H7 (cell line): Measurements from ENCODE around the gene DRC7. TPM values are rescaled to one million over a fixed set of nuclear protein-coding genes. Genes with fewer than 3 reads are reported as not detected.

Experiments used
- DNase-seq: peaks from one replicate; pipeline ENCODE4 v3.0.0; 2012
- H3K27me3 ChIP-seq: 2 replicates; pipeline ENCODE4 v1.6.0; 2011; ENCODE audit warnings: mild to moderate bottlenecking, low read length; ENCODE audit not compliant: control insufficient read depth, insufficient read depth
- H3K36me3 ChIP-seq: replicated peaks from 2 replicates; pipeline ENCODE4 v1.5.1; 2011; ENCODE audit warnings: low read length; ENCODE audit not compliant: control insufficient read depth, insufficient read depth
- H3K4me3 ChIP-seq: 2 replicates; pipeline ENCODE4 v1.5.1; 2011; ENCODE audit warnings: low read depth, mild to moderate bottlenecking, control low read depth, low read length, moderate library complexity; ENCODE audit not compliant: insufficient read depth
- total RNA-seq: library from RNA; depleted of rRNA; stranded (reverse); fragments of >200 nt; shearing (Covaris generic); gene quantifications from 2 replicates; pipeline ENCODE4 v1.2.3, GENCODE V29; 2014

DRC7 gene
- total RNA-seq, 1 experiment from 2014 or later, result 0.03 TPM

DNA sequence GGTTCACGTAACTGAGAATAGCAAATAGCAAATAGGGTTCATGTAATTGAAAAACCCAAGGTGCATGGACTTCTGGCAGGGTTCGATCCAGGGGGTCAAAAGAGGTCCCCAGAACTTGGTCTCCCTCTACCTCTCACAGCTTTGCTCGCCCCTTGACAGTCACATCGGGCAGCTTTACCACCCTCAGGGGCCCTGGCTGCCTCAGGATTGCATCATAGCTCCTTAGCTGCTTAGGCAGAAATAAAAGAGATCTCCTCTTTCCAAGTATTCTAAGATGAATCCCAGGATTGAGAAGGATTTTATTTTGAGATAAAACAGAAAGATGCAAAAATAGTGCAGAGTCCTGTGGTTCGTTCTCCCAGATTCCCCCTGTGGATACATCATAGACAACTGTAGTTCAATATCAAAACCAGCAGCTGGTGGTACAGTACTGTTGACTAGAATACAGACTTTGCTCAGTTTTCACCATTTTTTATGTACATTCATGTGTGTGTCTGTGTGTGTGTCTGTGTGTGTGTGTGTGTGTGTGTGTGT lies 13.7 kb upstream of the DRC7 start:
- Histone ChIP-seq H3K36me3 (no peaks in the 10 kb centered on the region), H3K4me3 (no peak overlapping the region), H3K27me3 (no peaks in the 10 kb centered on the region)
- DNase-seq, result no peak

DNA sequence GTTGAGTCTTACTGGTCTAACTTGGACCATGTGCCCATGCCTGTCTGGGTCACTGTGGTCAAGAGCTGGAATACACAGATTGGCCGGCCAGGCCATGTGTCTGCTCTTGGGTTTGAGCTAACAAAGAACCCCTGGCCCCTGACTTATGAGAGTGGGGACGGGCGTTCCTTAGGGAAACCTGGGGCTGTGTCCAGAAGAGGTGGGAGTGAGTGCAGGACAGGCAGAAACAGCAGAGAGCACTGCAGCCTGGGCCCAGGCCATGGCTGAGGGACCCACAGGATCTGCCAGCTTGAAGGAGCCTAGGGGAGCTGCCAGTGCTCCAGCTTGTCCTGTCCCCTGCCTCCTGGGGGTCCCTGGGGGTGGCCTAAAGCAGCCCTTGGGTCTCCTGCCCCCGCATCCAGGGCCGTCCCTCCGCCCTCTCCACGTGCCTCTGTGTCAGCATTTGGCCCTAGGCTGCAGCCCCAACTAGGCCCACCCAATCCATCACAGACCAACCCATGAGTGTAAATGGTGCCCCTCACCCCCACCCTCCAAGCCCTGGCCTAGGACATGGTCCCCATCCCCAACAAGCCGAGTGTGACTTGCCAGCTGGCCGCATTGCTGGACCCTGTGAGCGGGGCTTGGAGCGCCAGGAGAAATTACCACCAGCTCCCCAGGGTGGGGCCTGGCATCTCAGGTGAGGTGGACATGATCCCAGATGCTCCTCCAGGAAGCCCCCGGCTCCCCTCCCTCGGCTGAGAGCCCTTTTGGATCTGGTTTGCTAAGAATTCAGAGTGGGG lies 12.5 kb upstream of the DRC7 start:
- no peaks in the 10 kb centered on the region for H3K36me3 ChIP-seq
- no peaks in the 10 kb centered on the region for H3K27me3 ChIP-seq
- no peak for DNase-seq
- H3K4me3 ChIP-seq, result no peak overlapping the region

DNA sequence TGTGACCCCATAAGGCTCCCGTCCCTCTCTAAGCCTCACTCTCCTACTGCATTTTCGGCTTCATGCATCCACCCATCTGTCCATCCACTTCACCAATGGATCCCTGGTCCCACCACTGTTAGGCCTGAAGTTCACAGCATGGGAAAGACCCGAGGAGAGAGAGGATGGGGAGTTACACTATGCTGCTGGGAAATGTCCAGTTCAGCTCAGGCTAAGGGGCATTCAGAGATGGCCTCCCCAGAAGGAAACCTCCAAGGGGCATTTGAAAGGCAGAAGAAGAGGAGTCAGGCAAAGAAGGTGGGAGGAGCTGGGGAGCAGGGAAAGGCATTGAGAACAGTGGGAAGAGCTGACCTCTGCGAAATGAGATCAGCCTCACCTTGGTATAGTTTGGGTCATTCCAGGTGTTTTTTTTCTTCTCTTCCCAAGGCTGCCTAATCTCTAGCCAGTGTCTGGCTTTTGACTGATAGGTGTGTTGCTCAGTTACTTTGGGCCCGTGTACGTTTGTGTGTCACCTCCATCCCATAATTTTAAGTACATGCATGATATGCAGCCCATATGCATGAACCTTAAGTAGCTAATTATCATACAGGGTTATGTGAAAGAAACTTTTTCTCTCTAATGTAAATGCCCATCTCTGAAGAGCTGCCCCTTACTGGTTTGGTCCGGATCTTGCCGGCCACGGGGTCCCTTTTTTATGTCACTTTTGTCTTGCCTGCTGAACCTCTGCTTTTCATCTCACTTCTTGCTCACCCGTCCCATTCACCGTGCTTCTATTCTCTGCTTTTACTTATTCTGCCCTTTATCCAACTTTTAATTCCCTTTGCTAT lies 11.6 kb upstream of the DRC7 start:
- Histone ChIP-seq H3K36me3 (no peaks in the 10 kb centered on the region), H3K4me3 (no peak overlapping the region), H3K27me3 (no peaks in the 10 kb centered on the region)
- DNase-seq, result no peak

DNA sequence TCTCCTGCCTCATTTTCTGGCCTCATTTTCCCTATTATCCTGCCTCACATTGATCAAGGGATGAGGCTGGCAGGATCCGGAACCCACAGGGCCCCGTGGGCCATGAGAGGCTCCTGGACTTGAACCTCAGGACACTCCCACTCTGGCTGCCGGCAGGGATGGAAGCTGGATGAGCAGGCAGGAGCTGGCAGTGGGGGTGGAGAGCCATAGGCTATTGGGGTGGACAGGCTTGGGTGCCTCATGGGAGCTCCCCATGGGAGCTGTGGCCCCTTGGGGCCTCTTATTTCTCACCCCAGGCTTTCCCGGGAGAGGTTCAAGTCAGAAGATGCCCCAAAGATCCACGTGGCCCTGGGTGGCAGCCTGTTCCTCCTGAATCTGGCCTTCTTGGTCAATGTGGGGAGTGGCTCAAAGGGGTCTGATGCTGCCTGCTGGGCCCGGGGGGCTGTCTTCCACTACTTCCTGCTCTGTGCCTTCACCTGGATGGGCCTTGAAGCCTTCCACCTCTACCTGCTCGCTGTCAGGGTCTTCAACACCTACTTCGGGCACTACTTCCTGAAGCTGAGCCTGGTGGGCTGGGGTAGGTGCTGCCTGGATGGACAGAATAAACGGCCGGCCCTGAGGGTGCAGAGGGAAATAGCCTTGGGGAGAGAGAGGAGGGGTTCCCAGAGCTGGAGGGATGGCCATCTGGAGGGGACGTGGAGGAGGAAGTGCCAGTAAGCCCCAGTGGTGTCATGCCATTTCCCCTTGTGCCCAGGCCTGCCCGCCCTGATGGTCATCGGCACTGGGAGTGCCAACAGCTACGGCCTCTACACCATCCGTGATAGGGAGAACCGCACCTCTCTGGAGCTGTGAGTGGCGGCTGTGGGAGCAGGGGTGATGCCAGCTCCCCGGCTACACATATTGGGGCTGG lies 10.7 kb upstream of the DRC7 start:
- no peak for DNase-seq
- Histone ChIP-seq H3K27me3 (no peaks in the 10 kb centered on the region), H3K4me3 (no peak overlapping the region), H3K36me3 (no peaks in the 10 kb centered on the region)

DNA sequence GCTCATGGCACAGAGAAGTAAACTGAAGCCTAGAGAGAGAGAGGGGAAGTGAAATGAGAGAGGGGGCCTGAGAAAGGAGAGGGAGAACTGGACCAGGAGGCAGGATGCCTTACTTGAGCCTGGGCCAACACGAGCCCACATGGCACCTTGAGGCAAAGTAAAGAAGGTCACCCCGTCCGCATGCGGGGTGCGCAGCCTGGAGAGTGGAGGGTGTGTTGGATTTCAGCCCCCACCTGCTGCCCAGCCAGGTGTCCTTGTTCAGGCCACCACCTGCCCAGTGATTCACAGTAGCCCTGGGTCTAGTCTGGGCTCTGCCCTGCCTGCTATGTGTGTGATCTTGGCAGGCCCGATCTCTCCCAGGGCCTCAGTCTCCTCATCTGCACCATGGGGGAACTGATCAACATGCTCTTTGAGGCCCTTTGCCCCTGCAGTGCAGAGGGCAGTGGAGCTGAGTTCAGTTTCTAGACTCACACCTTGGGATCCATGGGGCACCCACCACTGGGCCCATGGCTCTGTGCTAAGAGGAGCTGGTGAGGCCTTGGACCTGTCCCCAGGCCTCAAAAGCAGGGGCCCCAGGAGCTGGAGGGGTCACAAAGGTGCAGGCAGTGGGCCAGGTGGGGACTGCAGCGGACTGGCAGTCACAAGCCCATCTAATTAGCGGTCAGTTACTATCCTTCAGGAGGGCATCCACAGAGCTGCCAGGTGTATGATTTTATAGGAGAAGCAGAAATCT lies 9.8 kb upstream of the DRC7 start:
- Histone ChIP-seq H3K27me3 (no peaks in the 10 kb centered on the region), H3K4me3 (no peak overlapping the region), H3K36me3 (no peaks in the 10 kb centered on the region)
- no peak for DNase-seq

DNA sequence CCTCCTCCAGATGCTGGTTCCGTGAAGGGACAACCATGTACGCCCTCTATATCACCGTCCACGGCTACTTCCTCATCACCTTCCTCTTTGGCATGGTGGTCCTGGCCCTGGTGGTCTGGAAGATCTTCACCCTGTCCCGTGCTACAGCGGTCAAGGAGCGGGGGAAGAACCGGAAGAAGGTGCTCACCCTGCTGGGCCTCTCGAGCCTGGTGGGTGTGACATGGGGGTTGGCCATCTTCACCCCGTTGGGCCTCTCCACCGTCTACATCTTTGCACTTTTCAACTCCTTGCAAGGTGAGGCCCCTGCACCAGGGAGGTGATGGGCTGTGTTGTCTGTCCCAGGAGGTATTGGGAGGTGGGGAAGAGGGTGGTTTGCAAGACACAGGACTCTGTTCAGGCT lies 9.0 kb upstream of the DRC7 start:
- no peak for DNase-seq
- Histone ChIP-seq H3K36me3 (no peaks in the 10 kb centered on the region), H3K27me3 (no peaks in the 10 kb centered on the region), H3K4me3 (no peak overlapping the region)

DNA sequence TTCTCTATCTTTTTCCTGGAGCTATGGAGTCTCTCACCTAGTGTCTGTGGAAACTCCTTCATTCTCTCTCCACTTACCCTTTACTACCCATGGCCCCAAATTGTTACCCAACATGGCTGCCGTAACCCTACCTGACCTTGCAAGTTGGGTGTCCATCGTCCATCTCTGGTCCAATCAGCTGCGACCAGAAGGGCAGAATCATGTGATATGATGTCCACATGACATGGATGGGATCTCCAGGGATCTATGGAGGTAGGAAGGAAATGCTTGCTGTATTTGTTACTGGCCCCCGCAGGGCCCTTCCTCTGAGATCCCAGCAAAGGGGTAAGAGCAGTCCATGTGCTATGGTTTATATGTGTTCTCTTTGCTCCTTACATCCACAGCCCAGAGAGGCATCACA lies 8.0 kb upstream of the DRC7 start:
- no peaks in the 10 kb centered on the region for H3K27me3 ChIP-seq
- DNase-seq, result peak; percentile 23
- no peaks in the 10 kb centered on the region for H3K36me3 ChIP-seq
- H3K4me3 ChIP-seq, result no peak overlapping the region

DNA sequence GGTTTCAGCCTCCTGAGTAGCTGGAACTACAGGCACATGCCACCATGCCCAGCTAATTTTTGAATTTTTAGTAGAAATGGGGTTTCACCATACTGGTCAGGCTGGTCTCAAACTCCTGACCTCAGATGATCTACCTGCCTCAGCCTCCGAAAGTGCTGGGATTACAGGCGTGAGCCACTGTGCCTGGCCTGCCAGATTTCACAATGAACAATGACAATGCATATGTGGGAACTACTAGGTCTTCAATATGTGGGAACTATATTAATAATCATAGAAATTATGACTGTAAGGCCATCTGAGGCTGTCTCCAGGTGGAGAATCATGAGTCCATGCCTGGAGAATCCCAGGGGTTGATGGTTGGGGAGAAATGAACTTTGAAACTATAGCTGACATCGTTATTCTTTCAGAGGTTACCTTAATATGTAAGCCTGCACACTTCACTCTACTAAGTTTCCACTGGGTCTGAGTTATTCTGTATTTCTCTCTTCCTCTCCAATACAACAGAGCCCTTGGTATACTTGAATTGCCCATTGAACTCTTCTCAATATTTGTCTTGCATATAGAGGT lies 7.2 kb upstream of the DRC7 start:
- Histone ChIP-seq H3K36me3 (no peaks in the 10 kb centered on the region), H3K27me3 (no peaks in the 10 kb centered on the region), H3K4me3 (no peak overlapping the region)
- DNase-seq, result no peak

DNA sequence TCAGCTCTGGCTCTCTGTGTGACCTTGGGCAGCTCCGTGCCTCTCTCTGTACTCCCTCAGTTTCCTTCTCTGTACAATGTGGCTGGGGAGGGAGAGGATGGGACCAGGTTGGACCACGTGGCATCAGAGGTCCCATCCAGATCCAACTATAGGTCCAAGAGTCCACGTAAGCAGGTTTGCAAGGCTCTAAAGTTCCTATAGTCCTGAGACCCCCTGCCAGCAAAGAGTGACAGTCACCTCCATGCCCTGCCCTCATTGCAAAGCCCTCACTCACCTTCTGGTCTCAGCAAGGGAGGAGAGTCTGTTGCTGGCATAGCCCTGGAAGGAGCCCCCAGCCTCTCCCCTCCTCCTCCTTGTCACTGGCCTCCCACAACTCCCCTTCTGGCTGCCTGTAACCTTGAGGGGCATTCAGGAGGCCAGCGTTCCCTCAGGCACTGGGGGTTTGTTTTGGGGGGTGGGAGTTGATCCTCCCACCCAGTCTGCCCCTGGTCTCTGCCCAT lies 6.1 kb upstream of the DRC7 start:
- H3K4me3 ChIP-seq, result no peak overlapping the region
- H3K36me3 ChIP-seq, result no peaks in the 10 kb centered on the region
- no peaks in the 10 kb centered on the region for H3K27me3 ChIP-seq
- DNase-seq, result no peak

DNA sequence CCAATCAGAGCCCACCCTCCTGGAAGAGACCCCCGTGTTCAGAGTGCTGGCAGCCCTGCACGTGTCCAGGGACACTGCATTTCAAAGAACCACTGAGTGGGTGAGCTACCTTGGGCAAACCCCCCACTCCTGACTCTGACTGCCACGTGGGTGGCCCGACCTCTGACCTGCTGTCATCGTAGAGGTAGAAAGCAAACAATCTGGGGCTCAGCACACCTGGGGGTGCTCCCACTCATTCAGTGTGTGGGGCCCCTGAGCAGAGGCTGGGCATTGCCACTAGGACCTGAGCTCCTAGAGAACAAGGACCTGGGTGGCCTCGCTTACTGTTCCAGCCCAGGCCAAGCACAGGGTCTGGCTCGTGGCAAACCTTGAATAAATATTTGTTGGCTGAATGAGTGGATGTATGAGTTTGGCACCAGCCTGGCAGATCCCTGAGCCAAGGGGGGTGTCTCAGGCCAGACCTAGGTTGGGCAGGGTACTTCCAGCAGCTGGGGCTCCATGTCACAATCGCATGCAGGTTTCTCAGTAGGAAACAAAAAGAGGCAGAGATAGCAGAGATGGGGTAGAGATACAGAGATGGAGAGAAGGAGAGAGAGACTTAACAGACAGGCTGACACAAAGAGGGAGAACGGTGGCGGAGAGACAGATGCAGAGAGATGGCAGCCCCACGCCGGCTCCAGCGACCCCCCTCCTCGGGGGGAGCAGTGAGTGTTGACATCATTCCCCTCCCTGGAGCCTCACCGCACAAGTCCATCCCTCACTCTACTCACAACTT lies 5.4 kb upstream of the DRC7 start:
- no peaks in the 10 kb centered on the region for H3K27me3 ChIP-seq
- DNase-seq, result no peak
- H3K4me3 ChIP-seq, result no peak overlapping the region
- H3K36me3 ChIP-seq, result no peaks in the 10 kb centered on the region

DNA sequence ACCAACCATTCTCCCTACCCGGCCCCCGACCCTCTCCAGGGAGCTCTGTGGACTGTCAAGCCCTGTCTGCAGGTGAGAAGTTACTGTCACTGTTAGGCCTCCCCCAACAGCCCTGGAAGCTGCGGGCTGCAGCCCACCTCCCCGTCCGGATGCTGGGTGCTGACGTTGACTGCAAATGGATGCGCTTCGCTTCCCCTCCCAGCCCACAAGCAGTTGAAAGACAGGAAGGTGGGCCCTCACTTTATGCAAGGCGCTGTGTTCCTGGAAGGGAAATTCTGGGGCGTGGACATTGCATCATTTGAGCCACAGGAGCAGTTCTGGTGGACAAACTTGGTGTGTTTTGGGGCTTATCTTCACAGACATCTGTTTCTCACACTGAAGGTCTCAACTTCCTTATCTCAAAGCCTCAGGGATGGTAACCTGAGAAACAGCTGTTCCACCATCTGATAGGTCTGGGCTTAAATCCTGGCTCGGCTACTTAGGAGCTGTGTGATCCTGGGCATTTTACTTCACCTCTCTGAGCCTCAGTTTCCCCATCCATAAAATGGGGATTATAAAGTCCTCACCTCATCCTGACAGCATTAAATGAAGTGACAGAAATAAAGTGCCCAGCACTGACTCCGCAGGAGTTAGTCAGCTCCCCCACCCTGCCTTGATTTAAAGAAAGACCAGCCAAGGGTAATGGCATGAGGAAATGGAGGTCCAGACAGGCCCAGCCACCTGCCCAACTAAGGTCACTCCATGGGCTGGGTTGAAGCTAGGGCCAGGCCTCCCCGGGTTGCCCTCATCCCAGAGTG lies 4.6 kb upstream of the DRC7 start:
- Histone ChIP-seq H3K4me3 (no peak overlapping the region), H3K27me3 (no peaks in the 10 kb centered on the region), H3K36me3 (no peaks in the 10 kb centered on the region)
- peak; percentile 49 for DNase-seq

DNA sequence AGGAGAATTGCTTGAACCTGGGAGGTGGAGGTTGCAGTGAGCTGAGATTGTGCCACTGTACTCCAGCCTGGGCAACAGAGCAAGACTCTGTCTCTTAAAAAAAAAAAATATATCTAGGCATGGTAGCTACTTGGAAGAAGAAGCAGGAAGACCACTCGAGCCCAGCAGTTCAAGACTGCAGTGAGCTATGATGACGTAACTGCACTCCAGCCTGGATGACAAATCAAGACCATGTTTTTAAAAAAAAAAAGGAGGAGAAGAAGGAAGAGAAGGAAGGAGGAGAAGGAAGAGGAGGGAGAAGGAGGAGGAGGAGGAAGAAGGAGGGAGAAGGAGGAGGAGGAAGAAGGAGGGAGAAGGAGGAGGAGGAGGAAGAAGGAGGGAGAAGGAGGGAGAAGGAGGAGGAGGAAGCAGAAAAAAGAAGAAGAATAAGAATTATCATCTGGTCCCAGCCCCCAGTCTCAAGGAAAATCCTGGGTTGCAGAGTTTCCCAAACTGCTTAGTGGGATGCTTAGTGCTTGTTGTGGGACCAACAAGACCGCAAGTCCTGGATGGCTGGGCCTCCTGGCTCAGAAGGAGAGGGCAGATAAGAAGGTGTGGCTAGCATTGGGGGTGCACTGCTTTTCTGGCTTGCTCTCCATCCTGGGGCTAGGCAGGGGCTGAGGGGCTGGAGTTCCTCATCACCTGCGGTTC lies 3.7 kb upstream of the DRC7 start:
- Histone ChIP-seq H3K27me3 (no peaks in the 10 kb centered on the region), H3K4me3 (no peak overlapping the region), H3K36me3 (no peaks in the 10 kb centered on the region)
- no peak for DNase-seq
